AG09309 (cell line): Measurements from ENCODE around the gene MAP3K13.

ENCODE experiments used
- DNase-seq: peaks from one replicate; pipeline ENCODE4 v3.0.0-alpha.2; 2010; ENCODE audit warnings: low read depth
- H3K4me3 ChIP-seq: 2 replicates; pipeline ENCODE4 v1.5.1; 2011; ENCODE audit warnings: mild to moderate bottlenecking, low read depth, low read length, moderate library complexity; ENCODE audit not compliant: control insufficient read depth
- TF ChIP-seq, protein P1 (sequence below): IDR thresholded peaks from 2 replicates; pipeline ENCODE4 v1.5.1; 2011; ENCODE audit warnings: mild to moderate bottlenecking, low read depth, low read length, inconsistent platforms; ENCODE audit not compliant: insufficient read depth, control insufficient read depth; ENCODE audit errors: missing control alignments

The MAP3K13 gene

DNA sequence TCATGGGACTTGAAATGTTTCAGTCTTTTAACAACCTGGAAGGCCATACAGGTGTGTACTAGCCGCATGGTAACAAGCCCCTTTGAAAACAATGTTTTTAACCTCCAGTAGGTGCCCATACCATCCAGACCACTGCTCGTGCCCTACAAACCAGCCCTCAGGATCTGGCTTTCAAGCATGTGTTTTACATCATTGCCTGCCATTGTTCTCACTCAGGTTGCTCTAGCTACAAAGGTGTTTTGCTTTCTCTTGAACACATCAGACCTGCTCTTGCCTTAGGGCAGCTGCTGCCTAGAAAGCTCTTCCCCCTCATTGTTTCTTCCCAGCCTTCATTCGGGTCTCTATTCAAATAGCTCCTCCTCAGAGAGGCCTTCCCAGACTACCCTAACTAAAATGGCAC lies 32.3 kb upstream of the MAP3K13 start:
- no peak for DNase-seq
- TF ChIP-seq, protein P1, sequence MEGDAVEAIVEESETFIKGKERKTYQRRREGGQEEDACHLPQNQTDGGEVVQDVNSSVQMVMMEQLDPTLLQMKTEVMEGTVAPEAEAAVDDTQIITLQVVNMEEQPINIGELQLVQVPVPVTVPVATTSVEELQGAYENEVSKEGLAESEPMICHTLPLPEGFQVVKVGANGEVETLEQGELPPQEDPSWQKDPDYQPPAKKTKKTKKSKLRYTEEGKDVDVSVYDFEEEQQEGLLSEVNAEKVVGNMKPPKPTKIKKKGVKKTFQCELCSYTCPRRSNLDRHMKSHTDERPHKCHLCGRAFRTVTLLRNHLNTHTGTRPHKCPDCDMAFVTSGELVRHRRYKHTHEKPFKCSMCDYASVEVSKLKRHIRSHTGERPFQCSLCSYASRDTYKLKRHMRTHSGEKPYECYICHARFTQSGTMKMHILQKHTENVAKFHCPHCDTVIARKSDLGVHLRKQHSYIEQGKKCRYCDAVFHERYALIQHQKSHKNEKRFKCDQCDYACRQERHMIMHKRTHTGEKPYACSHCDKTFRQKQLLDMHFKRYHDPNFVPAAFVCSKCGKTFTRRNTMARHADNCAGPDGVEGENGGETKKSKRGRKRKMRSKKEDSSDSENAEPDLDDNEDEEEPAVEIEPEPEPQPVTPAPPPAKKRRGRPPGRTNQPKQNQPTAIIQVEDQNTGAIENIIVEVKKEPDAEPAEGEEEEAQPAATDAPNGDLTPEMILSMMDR, result no peak

DNA sequence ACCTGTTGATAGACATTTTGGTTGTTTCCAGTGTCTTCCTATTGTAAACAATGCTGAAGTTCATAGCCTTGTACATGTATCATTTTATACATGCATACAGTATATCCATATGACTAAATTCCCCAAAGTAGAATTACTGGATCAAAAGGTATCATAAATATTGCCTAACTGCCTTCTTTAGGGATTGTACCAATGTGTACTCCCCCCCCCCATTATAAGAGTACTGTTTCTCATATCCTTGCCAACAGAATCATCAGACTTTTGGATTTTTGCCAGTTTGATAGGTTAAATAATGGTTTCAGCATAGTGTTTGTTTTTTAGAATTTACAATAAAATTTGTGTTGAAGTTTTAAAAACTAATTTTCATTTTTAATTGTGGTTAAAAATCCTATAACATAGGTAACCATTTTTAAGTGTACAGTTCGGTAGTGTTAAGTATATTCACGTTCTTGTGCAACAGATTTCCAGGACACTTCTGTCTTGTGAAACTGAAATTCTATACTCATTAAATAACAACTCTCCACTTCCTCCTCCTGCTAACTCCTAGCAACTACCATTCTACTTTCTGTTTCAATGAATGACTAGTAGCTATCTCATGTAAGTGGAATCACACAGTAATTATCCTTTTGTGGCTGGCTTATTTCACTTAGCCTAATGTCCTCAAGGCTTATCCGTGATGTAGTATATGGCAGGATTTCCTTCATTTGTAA lies 30.8 kb upstream of the MAP3K13 start:
- DNase-seq, result peak; percentile 47
- TF ChIP-seq, protein P1, result no peak
- H3K4me3 ChIP-seq, result no peak overlapping the region

More for the DNA sequence above, 32.3 kb upstream of the MAP3K13 start:
- no peak overlapping the region for H3K4me3 ChIP-seq

DNA sequence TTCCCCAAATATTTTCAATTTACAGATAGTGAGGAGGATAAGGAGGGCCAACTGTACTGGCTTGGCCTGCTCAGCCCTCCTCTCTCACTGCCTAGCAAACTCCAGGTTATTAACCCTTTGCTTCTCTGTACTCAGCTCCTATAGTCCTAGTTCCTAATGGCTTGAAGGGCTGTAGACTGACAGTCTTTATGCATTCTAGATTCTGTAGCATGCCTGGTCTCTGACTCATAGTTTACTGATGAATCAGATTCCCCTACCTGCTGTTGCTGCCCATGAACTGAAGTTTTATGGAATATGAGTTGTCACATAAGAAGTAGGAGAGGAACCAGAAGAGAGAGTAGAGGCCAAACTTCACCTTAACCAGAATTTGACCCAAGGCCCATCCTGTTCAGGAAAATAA lies 27.1 kb upstream of the MAP3K13 start:
- peak; percentile 17 for DNase-seq
- TF ChIP-seq, protein P1, result no peak
- no peak overlapping the region for H3K4me3 ChIP-seq

- DNase-seq, result no peak
- no peak overlapping the region for H3K4me3 ChIP-seq
Observed at GRCh38 chr3:185337231-185337816, 25.6 kb upstream of the MAP3K13 start.

GRCh38 chr3:185339945-185340344 lies 23.0 kb upstream of the MAP3K13 start:
- no peak overlapping the region for H3K4me3 ChIP-seq
- DNase-seq, result no peak
- TF ChIP-seq, protein P1, result no peak

More at GRCh38 chr3:185337231-185337816, 25.6 kb upstream of the MAP3K13 start:
- TF ChIP-seq, protein P1, result no peak

DNA sequence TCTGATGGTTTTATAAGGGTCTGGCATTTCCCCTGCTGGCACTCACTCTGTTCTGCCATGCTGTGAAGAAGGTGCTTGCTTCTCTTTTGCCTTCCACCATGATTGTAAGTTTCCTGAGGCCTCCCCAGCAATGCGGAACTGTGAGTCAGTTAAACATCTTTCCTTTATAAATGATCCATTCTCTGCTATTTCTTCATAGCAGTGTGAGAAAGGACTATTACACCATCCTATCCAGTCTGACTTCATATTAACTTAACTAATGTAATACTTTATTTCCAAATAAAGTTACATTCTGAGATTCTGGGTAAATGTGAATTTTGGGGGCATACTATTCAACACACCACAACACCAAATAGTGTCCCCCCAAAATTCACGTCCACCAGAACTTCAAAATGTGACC lies 22.2 kb upstream of the MAP3K13 start:
- TF ChIP-seq, protein P1, result no peak
- H3K4me3 ChIP-seq, result no peak overlapping the region
- DNase-seq, result no peak
